G401 (cell line): ENCODE measurements around the gene ACTR6. TPM values are rescaled to one million over a fixed set of nuclear protein-coding genes. Genes with fewer than 3 reads are reported as not detected.
A peak's percentile ranks its signal among the peaks of the same experiment; 100 is the strongest.
"Not testable (repeated sequence)": the region's sequence is repeated elsewhere in the genome, so short reads cannot be mapped to it uniquely, and the experiment has no call there.

ENCODE experiments used
- DNase-seq: peaks from one replicate; pipeline ENCODE4 v3.0.0-alpha.2; 2015; ENCODE audit warnings: low spot score
- in situ Hi-C: cut with HindIII; loops from 2 replicates; pipeline ENCODE4 v1.10.0; 2016; ENCODE audit warnings: low sequenced_read_pairs, mixed read lengths
- total RNA-seq: library from RNA; depleted of rRNA; stranded (reverse); fragments of >200 nt; shearing (Covaris generic); gene quantifications from 2 replicates; pipeline ENCODE4 v1.2.3, GENCODE V29; 2014

Gene ACTR6
- total RNA-seq, 1 experiment from 2014 or later: 38.1 TPM

- in situ Hi-C loops: no loop called here
- DNase-seq: no peak
These were observed 12.6 kb downstream of the ACTR6 start for GRCh38 chr12:100213016-100213891.

DNA sequence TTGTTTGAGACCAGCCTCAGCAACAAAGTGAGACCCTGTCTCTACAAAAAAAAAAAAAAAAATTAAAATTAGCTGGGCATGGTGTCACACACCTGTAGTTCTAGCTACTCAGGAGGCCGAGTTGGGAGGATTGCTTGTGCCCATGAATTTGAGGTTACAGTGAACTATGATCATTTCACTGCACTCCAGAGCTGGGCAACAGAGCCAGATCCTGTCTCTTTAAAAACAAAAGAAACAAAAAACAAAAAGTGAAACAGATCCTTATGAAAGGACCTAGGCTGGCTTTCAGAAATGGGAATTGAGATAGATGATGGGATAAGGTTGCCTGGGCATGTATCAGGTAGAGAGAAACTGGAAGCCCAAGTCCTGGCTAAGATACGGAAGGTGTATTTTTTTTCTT is 13.9 kb downstream of the ACTR6 start:
- DNase-seq: no peak
- in situ Hi-C loops: no loop called here

- DNase-seq: no peak
- in situ Hi-C loops: no loop called here
These were observed 14.6 kb downstream of the ACTR6 start for GRCh38 chr12:100215209-100215608.

DNA sequence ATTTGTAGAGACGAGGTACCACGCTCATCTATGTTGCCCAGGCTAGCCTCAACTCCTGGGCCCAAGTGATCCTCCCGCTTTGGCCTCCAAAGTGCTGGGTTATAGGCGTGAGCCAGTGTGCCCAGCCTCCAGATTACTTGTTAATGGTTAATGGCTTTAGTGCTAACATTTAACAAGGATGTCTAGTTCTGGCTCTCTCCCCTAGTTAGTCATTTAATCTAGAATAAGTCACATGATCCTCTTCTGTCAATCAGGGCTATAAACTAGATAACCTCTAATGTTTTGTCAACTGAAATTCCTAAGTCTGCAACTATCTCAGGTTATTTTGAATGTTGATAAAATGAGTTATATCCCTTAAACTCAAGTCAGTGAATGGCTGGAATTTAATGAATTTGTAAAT is 15.7 kb downstream of the ACTR6 start:
- in situ Hi-C loops: no loop called here
- DNase-seq: no peak

DNA sequence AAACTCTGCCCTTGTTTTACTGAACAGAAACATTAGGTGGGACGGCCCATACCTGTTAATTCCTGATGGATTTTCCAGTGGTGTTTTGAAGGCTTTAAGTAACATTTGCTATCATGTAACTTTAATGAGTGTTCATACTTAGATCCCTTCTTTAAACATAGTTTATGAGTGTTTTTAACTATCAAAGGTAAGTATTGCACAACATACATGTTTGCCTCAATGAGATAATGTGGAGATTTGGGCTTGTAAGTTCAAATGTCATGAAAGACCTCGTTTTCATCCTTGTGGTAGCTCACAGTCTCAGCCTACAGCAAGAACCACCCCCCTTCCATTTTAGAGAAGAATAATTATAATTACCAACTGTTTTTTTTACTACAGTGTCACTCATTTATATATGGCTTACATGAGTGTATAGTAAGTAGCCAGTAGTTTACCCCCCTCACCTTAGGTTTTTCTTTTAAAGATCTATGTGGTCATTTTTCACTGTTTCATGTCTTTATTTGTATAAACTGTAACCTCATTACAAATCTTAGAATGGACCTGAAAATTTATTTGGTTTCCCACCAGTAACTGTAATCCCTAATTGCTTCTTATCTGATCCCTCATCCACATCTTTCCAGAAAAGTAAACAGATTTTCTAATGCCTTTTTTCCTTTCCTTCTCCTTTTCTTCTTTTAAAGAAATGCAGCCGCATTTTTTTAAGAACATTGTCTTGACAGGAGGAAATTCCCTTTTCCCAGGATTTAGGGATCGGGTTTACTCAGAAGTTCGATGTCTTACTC is 18.9 kb downstream of the ACTR6 start:
- in situ Hi-C loops: no loop called here
- no peak for DNase-seq

DNA sequence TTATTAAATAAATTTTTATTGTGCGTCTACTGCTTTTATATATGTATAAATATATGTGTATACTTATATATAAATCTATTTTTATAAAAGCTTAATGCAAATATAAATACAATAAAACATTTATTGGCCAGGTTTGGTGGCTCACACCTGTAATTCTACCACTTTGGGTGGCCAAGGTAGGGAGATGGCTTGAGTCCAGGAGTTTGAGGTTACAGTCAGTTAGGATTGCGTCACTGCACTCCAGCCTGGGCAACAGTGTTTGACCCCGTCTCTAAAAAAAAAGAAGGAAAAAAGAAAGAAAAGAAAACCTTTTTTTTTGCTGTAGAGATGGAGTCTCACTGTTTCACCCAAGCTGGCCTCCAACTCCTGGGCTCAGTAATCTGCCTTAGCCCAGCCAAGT is 20.9 kb downstream of the ACTR6 start:
- DNase-seq: no peak
- in situ Hi-C loops: no loop called here

GRCh38 chr12:100222173-100222572 is 21.6 kb downstream of the ACTR6 start:
- DNase-seq, in situ Hi-C loops: not testable (repeated sequence)

GRCh38 chr12:100225491-100225890 is 24.9 kb downstream of the ACTR6 start:
- in situ Hi-C loops: no loop called here

GRCh38 chr12:100229036-100229635 is 28.5 kb downstream of the ACTR6 start:
- DNase-seq: no peak
- in situ Hi-C loops: no loop called here

More at GRCh38 chr12:100225491-100225890, 24.9 kb downstream of the ACTR6 start:
- no peak for DNase-seq

DNA sequence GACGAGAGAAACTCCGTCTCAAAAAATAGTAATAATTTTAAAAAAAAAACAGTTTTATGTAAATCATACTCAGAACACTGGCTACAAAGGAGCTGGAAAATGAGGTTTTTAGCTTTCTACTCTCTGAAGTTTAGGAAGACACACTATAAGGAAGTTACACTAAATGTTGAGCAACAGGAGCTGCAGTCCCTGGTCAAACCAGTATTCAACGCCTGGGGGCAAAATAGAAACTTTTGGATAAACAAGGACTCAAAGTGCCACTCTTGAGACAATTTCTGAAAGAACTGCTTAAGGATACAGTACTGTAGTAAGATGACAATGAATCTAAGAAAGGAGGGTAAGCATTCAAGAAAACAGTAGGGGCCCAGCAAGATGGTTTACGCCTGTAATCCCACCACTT is 29.3 kb downstream of the ACTR6 start:
- in situ Hi-C loops: no loop called here
- no peak for DNase-seq

DNA sequence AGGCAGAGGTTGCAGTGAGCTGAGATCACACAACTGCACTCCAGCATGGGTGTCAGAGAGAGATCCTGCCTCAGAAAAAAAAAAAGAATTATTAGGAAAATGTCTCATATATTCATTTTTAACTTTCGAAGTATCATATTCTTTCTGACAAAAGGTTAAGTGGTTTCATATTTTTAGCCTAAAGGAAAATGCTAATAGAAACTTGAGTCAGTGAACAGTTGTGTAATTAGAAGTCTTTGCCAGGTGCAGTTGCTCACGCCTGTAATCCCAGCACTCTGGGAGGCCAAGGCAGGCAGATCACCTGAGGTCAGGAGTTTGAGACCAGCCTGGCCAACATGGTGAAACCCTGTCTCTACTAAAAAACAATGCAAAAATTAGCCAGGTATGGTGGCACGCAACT is 31.3 kb downstream of the ACTR6 start:
- in situ Hi-C loops, DNase-seq: not testable (repeated sequence)

DNA sequence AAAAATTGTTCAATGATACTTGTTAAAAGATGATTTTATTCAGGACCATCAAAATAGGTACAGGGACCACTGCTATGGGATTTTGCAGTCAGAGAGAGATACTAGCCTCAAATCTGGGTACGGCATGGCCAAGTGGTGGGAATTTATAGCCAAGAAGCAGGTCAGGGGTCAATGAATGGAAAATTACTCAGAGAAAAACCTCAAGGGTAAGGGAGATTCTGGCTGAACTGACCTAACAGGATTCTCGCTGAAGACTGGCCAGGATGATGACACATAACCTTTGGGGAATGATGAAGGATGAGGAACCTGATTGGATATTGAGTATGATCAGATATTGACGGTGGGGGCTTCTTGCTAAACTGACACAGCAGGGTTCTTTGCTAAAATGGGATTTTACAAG is 33.6 kb downstream of the ACTR6 start:
- no peak for DNase-seq
- in situ Hi-C loops: no loop called here

- DNase-seq: peak; percentile 54
- in situ Hi-C loops: no loop called here
These were observed 34.1 kb downstream of the ACTR6 start for GRCh38 chr12:100234591-100235304.

DNA sequence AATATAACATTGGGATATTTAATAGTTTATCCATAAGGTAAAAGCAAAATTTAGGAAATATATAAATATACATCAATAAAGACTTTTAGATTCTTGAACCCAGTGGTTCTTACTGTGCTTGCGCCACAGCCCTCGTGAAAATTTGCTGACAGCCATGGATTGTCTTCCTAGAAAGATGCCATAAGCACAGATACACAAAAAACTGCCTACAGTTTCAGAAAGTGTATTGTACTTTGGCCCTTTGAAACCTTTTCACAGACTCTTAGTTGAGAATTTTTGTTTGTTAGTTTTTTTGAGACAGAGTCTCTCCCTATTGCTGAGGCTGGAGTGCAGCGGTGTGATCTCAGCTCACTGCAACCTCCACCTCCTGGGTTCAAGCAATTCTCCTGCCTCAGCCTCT is 38.2 kb downstream of the ACTR6 start:
- DNase-seq: no peak
- in situ Hi-C loops: no loop called here

DNA sequence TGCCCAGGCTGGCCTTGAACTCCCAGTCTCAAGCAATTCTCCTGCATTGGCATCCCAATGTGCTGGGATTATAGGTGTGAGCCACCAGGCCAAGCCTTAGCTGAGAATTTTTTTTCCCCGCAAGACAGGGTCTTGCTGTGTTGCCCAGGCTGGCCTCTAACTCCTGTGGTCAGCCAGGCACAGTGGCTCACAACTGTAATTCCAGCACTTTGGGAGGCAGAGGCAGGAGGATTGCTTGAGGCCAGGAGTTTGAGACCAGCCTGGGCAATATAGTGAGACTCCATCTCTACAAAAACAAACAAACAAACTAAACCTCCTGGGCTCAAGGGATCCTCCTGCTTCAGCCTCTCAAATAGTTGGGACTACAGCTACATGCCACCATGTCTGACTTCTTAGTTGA is 39.0 kb downstream of the ACTR6 start:
- no peak for DNase-seq
- in situ Hi-C loops: no loop called here

DNA sequence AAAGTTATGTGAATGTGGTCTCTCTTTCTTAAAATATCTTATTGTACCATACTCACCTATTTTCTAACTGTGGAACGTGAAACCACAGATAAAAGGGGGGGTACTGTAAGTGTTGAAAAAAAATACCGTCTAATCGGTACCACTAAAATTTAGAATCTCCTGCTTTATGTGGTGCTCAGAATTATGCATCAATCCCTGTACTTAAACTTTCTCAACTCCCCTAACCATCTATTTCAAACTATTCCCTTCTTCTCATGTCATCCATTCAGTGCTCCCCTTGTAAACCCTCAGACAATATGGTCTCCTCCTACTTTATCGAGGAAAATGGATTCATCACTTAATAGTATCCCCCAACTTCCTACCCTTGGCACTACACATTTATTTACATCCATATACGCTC is 42.5 kb downstream of the ACTR6 start:
- in situ Hi-C loops: loop anchor here (10.0 kb wide), 1 partner anchor 322 kb away; no protein-coding TSS in a partner anchor
- DNase-seq: no peak

- in situ Hi-C loops: loop anchor here (10.0 kb wide), 1 partner anchor 317 kb away; no protein-coding TSS in a partner anchor
- DNase-seq: no peak
These were observed 47.1 kb downstream of the ACTR6 start for GRCh38 chr12:100247765-100248164.

- DNase-seq: no peak
- in situ Hi-C loops: loop anchor here (10.0 kb wide), 1 partner anchor 316 kb away; no protein-coding TSS in a partner anchor
These were observed 48.3 kb downstream of the ACTR6 start for GRCh38 chr12:100248886-100249285.

DNA sequence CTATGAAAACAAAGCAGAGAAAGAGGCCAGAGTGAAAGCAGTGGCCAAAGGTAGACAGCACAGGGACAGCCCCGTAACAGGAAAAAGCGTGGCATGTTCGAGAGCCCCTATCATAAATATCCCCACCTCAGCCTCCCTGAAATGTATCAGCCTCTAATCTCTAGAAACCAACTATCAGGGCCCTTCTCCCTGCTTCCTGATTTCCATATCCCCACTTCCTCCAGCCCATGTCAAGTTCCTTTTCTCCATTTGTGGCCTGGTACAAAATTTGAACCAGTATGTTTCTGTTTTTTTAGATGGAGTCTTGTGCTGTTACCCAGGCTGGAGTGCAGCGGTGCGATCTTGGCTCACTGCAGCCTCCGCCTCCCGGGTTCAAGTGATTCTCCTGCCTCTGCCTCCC is 49.3 kb downstream of the ACTR6 start:
- DNase-seq: no peak
- in situ Hi-C loops: loop anchor here (10.0 kb wide), 1 partner anchor 315 kb away; no protein-coding TSS in a partner anchor
